Gastrocnemius medialis (tissue), 4 donors: ENCODE results near the gene PPP3CA. TPM values are rescaled to one million over a fixed set of nuclear protein-coding genes. Genes with fewer than 3 reads are reported as not detected.

Source experiments
- ATAC-seq, 2 donors: fragments of 150-250 bp; one replicate each; pipeline ENCODE4 v1.9.1; 2016
- DNase-seq, 2 donors: peaks; one replicate each; pipeline ENCODE4 v3.0.0-alpha.2; 2019
- H3K27ac ChIP-seq, 4 donors: fragments of 200-600 bp; sonication (generic); 1 replicate in 1 of 4; 2 replicates in 3 of 4; pipeline ENCODE4 v1.5.1; 2016 to 2018; ENCODE audit warnings: mild to moderate bottlenecking in 2 of 4, moderate library complexity in 1 of 4
- H3K27me3 ChIP-seq, 3 donors: fragments of 200-600 bp; sonication (generic) in 2 of 3; 1 replicate in 1 of 3; 2 replicates in 2 of 3; pipeline versions ENCODE4 v1.5.1 to v1.6.0; 2016 to 2019; ENCODE audit warnings: mild to moderate bottlenecking in 1 of 3, moderate library complexity in 1 of 3
- H3K36me3 ChIP-seq, 2 donors: fragments of 200-600 bp; sonication (generic) in 1 of 2; one replicate each; pipeline ENCODE4 v1.5.1; 2017 to 2018
- H3K4me1 ChIP-seq, 2 donors: fragments of 200-600 bp; sonication (generic) in 1 of 2; one replicate each; pipeline ENCODE4 v1.5.1; 2016 to 2017; ENCODE audit warnings: mild to moderate bottlenecking in 2 of 2
- H3K4me3 ChIP-seq, 4 donors: fragments of 200-600 bp; sonication (generic) in 3 of 4; 1 replicate in 1 of 4; 2 replicates in 3 of 4; pipeline ENCODE4 v1.5.1; 2016 to 2019; ENCODE audit warnings: mild to moderate bottlenecking in 2 of 4
- H3K9me3 ChIP-seq, 3 donors: fragments of 200-600 bp; sonication (generic) in 2 of 3; 1 replicate in 1 of 3; 2 replicates in 2 of 3; pipeline ENCODE4 v1.5.1; 2016 to 2019
- CTCF ChIP-seq, 5 experiments: fragments of 450-650 bp in 3 of 5; fragments of 200-600 bp in 2 of 5; sonication (generic) in 2 of 5; IDR thresholded peaks in 4 of 5; conservative IDR thresholded peaks in 1 of 5; 1 replicate in 4 of 5; 2 replicates in 1 of 5; pipeline ENCODE4 v1.5.1; 2016 to 2019; ENCODE audit warnings: antibody characterized with exemption in 5 of 5, mild to moderate bottlenecking in 3 of 5, moderate library complexity in 3 of 5
- POLR2A ChIP-seq, 2 donors: fragments of 450-650 bp; IDR thresholded peaks; one replicate each; pipeline ENCODE4 v1.6.1; 2017; ENCODE audit warnings: antibody characterized with exemption in 2 of 2, mild to moderate bottlenecking in 2 of 2, moderate library complexity in 2 of 2
- in situ Hi-C, 4 donors: fragments of 200-750 bp; cut with MboI; loops; one replicate each; pipeline versions ENCODE4 v1.15.0 to v1.8.0; 2017; ENCODE audit warnings: low sequenced_read_pairs in 4 of 4
- intact Hi-C: fragments of 100-400 bp; cut with DNase I; formaldehyde crosslinking; loops from one replicate; pipeline ENCODE4 v1.15.1; 2023; ENCODE audit warnings: low total_unique reads
- total RNA-seq, 4 donors: library from RNA; depleted of rRNA; stranded (reverse); fragments of >200 nt; gene quantifications; one replicate each; pipeline versions ENCODE4 v1.1.0 to v1.2.3, GENCODE V29; 2016

The PPP3CA gene
- total RNA-seq, 4 donors from 2014 or later = 25.1 to 30.3 (median 26.7) TPM

- Histone ChIP-seq H3K27me3 (no peaks in the 10 kb centered on the region), H3K27ac (no peak overlapping the region), H3K4me3 (no peak overlapping the region), H3K4me1 (peaks cover 25 to 38% of the 10 kb centered on the region in 2 donors), H3K36me3 (no peaks in the 10 kb centered on the region), H3K9me3 (no peaks in the 10 kb centered on the region)
- in situ Hi-C loops (no loop called here), intact Hi-C loops (no loop called here)
- no peak for DNase-seq
- no peak for ATAC-seq
- TF ChIP-seq POLR2A (IDR thresholded peaks at IDR 0.05) (no peak), CTCF (IDR thresholded peaks at IDR 0.05 in 4 of 5, conservative IDR thresholded peaks at IDR 0.05 in 1 of 5) (no peak)
These were observed 242.8 kb downstream of the PPP3CA start for GRCh38 chr4:101104312-101105052.

- in situ Hi-C loops (no loop called here), intact Hi-C loops (no loop called here)
- TF ChIP-seq POLR2A (IDR thresholded peaks at IDR 0.05) (no peak), CTCF (IDR thresholded peaks at IDR 0.05 in 4 of 5, conservative IDR thresholded peaks at IDR 0.05 in 1 of 5) (no peak)
- Histone ChIP-seq H3K36me3 (peaks cover 0 to 6% of the 10 kb centered on the region in 2 donors), H3K27ac (no peak overlapping the region), H3K4me3 (no peak overlapping the region), H3K4me1 (peaks cover 24 to 34% of the 10 kb centered on the region in 2 donors), H3K9me3 (no peaks in the 10 kb centered on the region), H3K27me3 (no peaks in the 10 kb centered on the region)
- no peak for DNase-seq
- no peak for ATAC-seq
These were observed 243.8 kb downstream of the PPP3CA start for GRCh38 chr4:101103381-101104142.

GRCh38 chr4:101102114-101102742 lies 245.1 kb downstream of the PPP3CA start:
- in situ Hi-C loops = no loop called here
- Histone ChIP-seq H3K4me1 (peaks cover 24 to 34% of the 10 kb centered on the region in 2 donors), H3K36me3 (peaks cover 0 to 11% of the 10 kb centered on the region in 2 donors), H3K27ac (no peak overlapping the region), H3K27me3 (no peaks in the 10 kb centered on the region), H3K4me3 (no peak overlapping the region), H3K9me3 (no peaks in the 10 kb centered on the region)
- DNase-seq (peak; percentile 15 to 18), ATAC-seq (no peak)
- intact Hi-C loops = no loop called here
- TF ChIP-seq CTCF (IDR thresholded peaks at IDR 0.05 in 4 of 5, conservative IDR thresholded peaks at IDR 0.05 in 1 of 5) (no peak), POLR2A (IDR thresholded peaks at IDR 0.05) (no peak)

- no peak overlapping the region for H3K27ac ChIP-seq
- H3K4me1 ChIP-seq = peaks cover 24 to 28% of the 10 kb centered on the region in 2 donors
- H3K27me3 ChIP-seq = no peaks in the 10 kb centered on the region
- no peak for TF ChIP-seq POLR2A (IDR thresholded peaks at IDR 0.05)
- no peak for TF ChIP-seq CTCF (IDR thresholded peaks at IDR 0.05 in 4 of 5, conservative IDR thresholded peaks at IDR 0.05 in 1 of 5)
- DNase-seq (no peak), ATAC-seq (no peak)
- no peak overlapping the region for H3K4me3 ChIP-seq
- intact Hi-C loops (no loop called here), in situ Hi-C loops (no loop called here)
- H3K36me3 ChIP-seq = peaks cover 0 to 11% of the 10 kb centered on the region in 2 donors
- no peaks in the 10 kb centered on the region for H3K9me3 ChIP-seq
These were observed 246.3 kb downstream of the PPP3CA start for GRCh38 chr4:101101072-101101471.
